Stimulated activated naive CD8-positive, alpha-beta T cell treated with anti-CD3 and anti-CD28 coated beads, Interleukin-15, Interleukin-2, amounts not matched to agents 100 ng/mL and 50 ng/mL, for 24 hours (primary cell): ENCODE measurements around the gene TTPAL.

Experiments used
- H3K27ac Mint-ChIP-seq: one replicate; pipeline ENCODE4 v1.8.0; 2021; ENCODE audit warnings: mild to moderate bottlenecking, mixed read lengths
- H3K27me3 Mint-ChIP-seq: one replicate; pipeline ENCODE4 v1.8.0; 2021; ENCODE audit warnings: mixed read lengths
- H3K36me3 Mint-ChIP-seq: one replicate; pipeline ENCODE4 v1.8.0; 2021; ENCODE audit warnings: low read depth, mixed read lengths
- H3K4me1 Mint-ChIP-seq: one replicate; pipeline ENCODE4 v1.8.0; 2021; ENCODE audit warnings: low read depth, mixed read lengths
- H3K4me3 Mint-ChIP-seq: one replicate; pipeline ENCODE4 v1.8.0; 2021; ENCODE audit warnings: mild to moderate bottlenecking, mixed read lengths
- H3K9me3 Mint-ChIP-seq: one replicate; pipeline ENCODE4 v1.8.0; 2021; ENCODE audit warnings: mixed read lengths

The TTPAL gene

DNA sequence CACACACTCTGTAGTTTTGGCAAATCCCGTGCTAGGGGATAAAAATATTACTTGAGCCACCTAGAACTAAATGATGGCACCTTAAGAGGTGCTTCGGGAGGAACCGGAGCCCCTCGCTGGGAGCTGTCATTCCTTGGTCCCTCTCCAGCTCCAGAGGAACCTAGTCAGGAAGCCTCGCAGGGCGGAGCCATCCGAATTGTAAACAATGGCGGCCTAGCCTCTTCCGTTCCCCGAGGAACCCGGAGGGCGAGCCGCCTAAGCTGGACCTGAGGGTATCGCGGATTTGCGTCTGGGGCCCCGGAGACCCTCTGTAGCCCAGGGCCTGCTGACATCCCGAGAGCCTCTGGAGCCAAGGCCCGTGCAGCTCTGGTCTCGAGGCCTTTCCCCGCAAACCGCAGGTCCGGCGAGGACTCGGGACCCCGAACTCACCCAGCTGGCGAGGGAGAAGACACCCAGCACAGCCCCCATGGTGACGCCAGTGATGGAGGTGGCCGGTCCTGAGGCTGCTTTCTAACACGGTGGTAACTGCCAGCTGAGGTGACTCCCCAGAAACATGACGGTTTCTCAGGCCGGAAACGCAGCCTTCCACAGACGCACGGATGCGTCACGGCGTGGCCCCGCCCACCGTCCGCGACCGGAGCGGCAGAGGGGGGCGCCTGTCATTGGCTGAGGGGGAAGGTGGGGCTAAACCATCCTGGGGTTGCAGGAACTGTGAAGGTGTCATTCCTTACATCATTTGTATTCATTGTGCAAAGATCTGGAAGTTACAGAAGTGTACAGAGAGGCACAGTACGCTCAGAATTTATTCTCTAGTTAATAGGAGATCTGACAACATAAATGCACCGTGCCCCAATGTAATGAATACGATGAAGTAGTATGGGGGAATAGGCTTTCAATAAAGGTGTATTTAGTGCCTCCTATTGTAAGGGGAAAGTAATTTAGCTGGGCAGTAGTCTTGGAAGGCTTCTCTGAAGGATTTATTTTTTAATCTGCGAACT lies 46.1 kb downstream of the TTPAL start, which contains the start of gene SERINC3:
Gene SERINC3 (minus strand): TSS at position 587 of the 998 bp plus-strand sequence. CDS start 119 bp downstream, at position 468.
- H3K4me1 Mint-ChIP-seq: peaks cover 54% of the 10 kb centered on the region

DNA sequence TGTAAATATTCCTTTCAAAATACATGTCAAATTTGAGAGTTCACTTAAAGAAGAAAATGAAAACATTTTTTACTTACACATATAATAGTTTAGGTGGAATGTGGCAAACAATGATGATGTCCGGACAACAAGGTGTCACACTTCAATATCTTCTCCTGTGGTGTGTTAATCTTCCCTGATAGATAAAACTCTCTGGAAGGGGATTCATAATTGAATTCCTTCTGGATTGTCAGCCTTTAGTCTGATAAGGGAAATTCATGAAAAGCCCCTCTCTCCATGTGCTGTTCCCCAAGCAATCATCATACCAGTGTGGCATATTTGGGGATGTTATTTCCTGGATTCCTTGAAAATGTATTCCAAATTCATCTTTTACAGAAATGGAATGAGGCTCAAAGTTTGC lies 47.2 kb downstream of the TTPAL start:
- peaks cover 43% of the 10 kb centered on the region for H3K4me1 Mint-ChIP-seq
- peaks cover 4% of the 10 kb centered on the region for H3K36me3 Mint-ChIP-seq
- peak overlapping the region; percentile 83 for H3K27ac Mint-ChIP-seq
- no peaks in the 10 kb centered on the region for H3K27me3 Mint-ChIP-seq
- peak overlapping the region; percentile 85 for H3K4me3 Mint-ChIP-seq
- H3K9me3 Mint-ChIP-seq: no peaks in the 10 kb centered on the region

More for the DNA sequence above, 46.1 kb downstream of the TTPAL start, which contains the start of gene SERINC3:
- Mint-ChIP-seq H3K27ac (peak within 1 kb of the TSS; percentile 83), H3K9me3 (no peaks in the 10 kb centered on the region), H3K27me3 (no peaks in the 10 kb centered on the region), H3K36me3 (peaks cover 9% of the 10 kb centered on the region), H3K4me3 (peak within 1 kb of the TSS; percentile 85)

DNA sequence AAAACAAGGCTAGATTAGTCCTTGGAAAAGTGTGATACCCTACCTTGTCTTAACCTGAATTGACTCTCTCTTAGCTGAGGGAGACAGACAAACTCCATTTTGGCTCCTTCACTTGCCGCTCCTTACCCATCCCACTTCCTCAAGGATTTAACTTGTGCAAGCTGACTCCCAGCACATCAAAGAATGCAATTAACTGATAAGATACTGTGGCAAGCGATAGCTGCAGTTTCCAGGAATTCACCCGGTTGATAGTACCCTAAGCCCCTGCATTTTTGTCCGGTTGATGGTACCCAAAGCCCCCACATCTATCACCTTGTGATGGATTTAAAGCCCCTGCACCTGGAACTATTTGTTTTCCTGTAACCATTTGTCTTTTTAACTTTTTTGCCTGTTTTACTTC lies 48.1 kb downstream of the TTPAL start:
- H3K27ac Mint-ChIP-seq: no peak overlapping the region
- peaks cover 4% of the 10 kb centered on the region for H3K36me3 Mint-ChIP-seq
- no peaks in the 10 kb centered on the region for H3K9me3 Mint-ChIP-seq
- no peak overlapping the region for H3K4me3 Mint-ChIP-seq
- peaks cover 41% of the 10 kb centered on the region for H3K4me1 Mint-ChIP-seq
- no peaks in the 10 kb centered on the region for H3K27me3 Mint-ChIP-seq

DNA sequence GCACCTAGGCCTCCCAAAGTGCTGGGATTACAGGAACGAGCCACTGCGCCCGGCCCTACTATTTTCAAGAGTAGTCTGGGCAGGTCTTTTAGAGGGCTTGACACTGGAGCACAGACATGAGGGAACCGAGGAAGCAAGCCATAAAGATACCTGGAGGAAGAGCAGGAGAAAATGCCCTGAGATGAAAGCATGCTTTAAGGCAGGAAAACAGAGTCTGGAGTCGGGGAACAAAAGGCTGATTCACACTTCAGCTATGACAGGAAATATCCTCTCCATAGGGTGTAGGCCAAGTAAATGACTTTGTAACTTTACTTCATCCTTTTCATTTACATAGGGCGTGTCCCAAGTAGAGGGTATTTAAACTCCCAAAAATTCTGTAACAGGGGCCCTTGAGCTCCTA lies 50.5 kb downstream of the TTPAL start:
- no peak overlapping the region for H3K27ac Mint-ChIP-seq
- H3K9me3 Mint-ChIP-seq: no peaks in the 10 kb centered on the region
- peaks cover 18% of the 10 kb centered on the region for H3K4me1 Mint-ChIP-seq
- no peaks in the 10 kb centered on the region for H3K27me3 Mint-ChIP-seq
- H3K36me3 Mint-ChIP-seq: no peaks in the 10 kb centered on the region
- no peak overlapping the region for H3K4me3 Mint-ChIP-seq

DNA sequence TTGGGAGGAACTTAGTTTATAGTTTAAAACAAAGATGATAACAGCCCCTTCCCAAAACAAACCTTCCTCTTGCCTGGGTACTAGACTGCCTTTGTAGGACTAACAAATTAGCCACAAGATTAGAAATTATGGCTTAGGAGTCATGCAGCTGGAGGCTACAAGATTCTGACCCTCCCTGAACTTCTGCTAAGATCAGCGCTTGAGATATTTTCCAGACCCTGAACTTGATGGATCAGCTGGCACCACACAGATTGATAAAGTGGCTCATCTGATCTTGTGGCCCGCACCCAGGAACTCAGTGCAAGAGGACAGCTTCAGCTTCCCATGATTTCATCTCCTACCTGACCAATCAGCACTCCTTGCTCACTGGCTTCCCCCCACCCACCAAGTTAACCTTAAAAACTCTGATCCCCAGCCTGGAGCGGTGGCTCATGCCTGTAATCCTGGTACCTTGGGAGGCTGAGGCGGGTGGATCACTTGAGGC lies 52.1 kb downstream of the TTPAL start:
- Mint-ChIP-seq H3K4me3 (no peak overlapping the region), H3K27ac (no peak overlapping the region), H3K4me1 (peaks cover 12% of the 10 kb centered on the region), H3K36me3 (no peaks in the 10 kb centered on the region), H3K27me3 (no peaks in the 10 kb centered on the region), H3K9me3 (no peaks in the 10 kb centered on the region)

DNA sequence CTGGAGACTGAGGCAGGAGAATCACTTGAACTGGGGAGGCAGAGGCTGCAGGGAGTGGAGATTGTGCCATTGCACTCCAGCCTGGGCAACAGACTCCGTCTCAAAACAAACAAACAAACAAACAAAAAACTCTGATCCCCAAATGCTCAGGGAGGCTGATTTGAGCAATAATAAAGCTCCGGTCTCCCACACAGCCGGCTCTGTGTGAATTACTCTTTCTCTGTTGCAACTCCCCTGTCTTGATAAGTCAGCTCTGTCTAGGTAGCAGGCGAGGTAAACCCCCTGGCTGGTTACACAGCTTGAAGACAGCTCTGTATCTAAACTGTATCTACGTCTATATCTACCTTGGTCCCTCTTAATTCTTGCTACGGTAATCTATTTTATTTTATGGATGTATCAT lies 52.6 kb downstream of the TTPAL start:
- H3K4me3 Mint-ChIP-seq: no peak overlapping the region
- no peaks in the 10 kb centered on the region for H3K9me3 Mint-ChIP-seq
- no peaks in the 10 kb centered on the region for H3K27me3 Mint-ChIP-seq
- no peaks in the 10 kb centered on the region for H3K36me3 Mint-ChIP-seq
- no peak overlapping the region for H3K27ac Mint-ChIP-seq
- H3K4me1 Mint-ChIP-seq: peaks cover 6% of the 10 kb centered on the region

DNA sequence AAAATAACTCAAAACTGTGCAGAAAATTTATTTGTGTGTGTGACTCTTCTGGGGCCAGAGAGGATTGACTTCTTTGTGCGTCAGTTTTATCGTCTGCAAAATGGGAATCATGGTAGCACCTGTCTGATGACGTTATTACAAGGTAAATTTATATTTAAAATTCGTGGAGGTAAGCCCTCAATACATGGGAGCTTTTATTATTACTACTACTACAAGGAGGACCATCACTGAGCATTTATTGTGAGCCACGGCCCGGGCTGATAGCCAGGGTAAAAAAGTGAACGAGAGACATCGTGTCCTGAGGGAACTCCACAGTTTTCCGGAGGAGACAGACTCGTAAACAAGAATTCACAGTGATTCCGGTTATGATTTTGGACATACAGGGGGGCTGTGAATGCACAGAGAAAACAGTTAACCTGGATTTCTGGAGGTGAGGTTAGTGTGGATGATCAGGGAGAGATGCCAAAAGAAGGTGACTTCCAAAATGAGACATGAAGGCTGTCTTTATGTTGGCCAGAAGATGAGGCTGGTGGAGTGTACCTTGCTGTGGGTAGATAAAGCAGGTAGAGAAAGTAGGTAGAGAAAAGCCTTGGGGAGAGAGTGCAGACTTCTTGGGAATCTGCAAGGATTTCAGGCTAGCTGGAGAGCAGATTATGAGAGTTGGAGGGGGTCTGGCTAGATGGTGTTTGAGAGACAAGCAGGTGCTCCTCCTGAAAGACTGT lies 56.7 kb downstream of the TTPAL start:
- Mint-ChIP-seq H3K4me3 (no peak overlapping the region), H3K27me3 (no peaks in the 10 kb centered on the region), H3K27ac (no peak overlapping the region), H3K36me3 (no peaks in the 10 kb centered on the region), H3K9me3 (no peaks in the 10 kb centered on the region), H3K4me1 (peaks cover 5% of the 10 kb centered on the region)

DNA sequence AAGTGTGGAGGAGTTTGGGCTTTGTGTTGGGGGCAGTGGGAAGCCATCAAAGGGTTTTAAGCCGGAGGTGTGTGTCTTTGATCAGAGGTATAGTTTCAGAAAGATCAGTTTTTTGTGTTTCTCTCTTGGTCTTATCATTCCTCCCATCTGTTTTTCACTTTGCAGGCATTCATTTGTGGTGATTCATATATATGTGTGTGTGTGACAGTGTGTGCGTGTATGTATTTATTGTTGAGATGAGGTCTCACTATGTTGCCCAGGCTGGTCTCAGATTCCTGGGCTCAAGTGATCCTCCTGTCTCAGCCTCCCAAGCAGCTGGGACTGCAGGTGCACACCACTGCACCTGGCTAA lies 57.3 kb downstream of the TTPAL start:
- H3K36me3 Mint-ChIP-seq: no peaks in the 10 kb centered on the region

DNA sequence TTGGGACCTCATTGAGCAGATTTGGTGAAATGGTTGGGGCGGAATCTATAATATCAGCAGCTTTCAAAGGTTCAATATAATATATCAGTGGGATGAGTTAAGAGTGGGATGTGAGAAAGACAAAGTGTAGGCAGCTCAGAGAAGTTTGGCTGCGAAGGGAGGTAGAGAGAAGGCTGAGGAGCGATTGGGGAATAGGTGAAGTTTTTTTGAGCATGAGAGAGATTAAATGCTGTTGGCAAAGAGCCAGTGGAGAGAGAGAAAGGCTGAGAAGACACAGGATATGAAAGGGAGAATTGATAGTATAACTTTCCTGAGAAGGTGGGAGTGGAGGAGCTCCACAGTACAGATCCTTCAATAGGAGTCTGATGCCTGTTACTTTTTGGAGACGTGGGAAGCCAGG lies 58.3 kb downstream of the TTPAL start:
- no peaks in the 10 kb centered on the region for H3K9me3 Mint-ChIP-seq
- no peaks in the 10 kb centered on the region for H3K36me3 Mint-ChIP-seq
- H3K4me3 Mint-ChIP-seq: no peak overlapping the region
- no peaks in the 10 kb centered on the region for H3K27me3 Mint-ChIP-seq
- H3K4me1 Mint-ChIP-seq: peaks cover 5% of the 10 kb centered on the region
- H3K27ac Mint-ChIP-seq: no peak overlapping the region

More for the DNA sequence above, 57.3 kb downstream of the TTPAL start:
- H3K9me3 Mint-ChIP-seq: no peaks in the 10 kb centered on the region
- peaks cover 5% of the 10 kb centered on the region for H3K4me1 Mint-ChIP-seq
- no peak overlapping the region for H3K27ac Mint-ChIP-seq
- no peak overlapping the region for H3K4me3 Mint-ChIP-seq
- H3K27me3 Mint-ChIP-seq: no peaks in the 10 kb centered on the region

DNA sequence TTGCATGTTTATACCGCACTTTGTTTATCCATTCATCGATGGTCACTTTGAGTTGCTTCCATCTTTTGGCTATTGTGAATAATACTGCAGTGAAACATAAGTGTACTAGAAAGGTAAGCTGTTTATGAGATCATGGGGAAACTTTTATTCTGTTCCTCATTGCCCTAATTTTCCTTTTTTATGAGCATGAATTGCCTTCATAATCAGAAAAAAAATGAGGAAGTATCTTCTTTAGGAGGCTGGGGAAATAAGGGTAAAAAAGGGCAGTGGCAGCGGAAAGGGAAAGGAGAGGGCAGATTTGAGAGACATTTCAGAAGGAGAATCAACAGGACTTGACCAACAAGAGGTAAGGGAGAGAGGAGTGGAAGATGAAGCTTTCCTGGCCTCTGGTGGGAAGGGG lies 60.5 kb downstream of the TTPAL start:
- Mint-ChIP-seq H3K4me1 (peaks cover 8% of the 10 kb centered on the region), H3K4me3 (no peak overlapping the region), H3K9me3 (no peaks in the 10 kb centered on the region), H3K36me3 (no peaks in the 10 kb centered on the region), H3K27me3 (no peaks in the 10 kb centered on the region), H3K27ac (no peak overlapping the region)

DNA sequence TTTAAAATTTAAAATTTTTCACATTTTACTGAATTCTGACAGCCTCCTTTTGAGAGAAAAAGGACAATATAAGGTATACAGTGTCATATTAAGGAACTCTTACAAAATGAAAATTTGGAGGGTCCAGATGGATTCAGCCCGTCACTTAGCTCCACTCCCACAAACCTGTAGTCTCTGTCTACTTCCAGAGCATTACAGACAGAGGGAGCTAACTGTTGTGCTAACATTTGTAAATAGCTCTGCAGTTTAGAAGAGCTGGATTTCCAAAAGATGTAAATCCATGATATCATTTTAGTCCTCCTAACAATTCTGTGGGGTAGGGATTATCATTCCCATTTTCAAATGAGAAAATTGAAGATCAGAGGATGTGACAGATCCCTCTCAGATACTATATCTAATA lies 62.3 kb downstream of the TTPAL start:
- H3K27me3 Mint-ChIP-seq: no peaks in the 10 kb centered on the region
- H3K27ac Mint-ChIP-seq: no peak overlapping the region
- peaks cover 3% of the 10 kb centered on the region for H3K4me1 Mint-ChIP-seq
- H3K9me3 Mint-ChIP-seq: no peaks in the 10 kb centered on the region
- no peak overlapping the region for H3K4me3 Mint-ChIP-seq
- H3K36me3 Mint-ChIP-seq: no peaks in the 10 kb centered on the region

DNA sequence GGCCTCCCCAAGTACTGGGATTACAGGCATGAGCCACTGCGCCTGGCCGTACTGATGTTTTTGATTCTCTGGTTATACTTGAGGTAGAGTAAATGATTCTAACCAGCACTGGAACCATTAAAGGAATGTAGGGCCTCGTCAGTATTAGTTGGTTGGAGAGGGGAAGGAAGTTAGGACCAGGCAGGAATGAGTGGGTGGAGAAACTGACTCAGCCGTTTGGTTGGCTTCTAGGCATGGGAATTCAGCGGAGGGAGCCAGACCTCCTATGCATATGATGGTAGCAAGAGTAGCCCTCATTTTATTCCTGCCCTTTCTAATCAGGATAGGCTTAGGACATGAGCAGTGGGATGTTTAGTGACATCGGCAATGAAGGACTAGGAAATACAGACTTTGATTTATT lies 65.2 kb downstream of the TTPAL start:
- no peak overlapping the region for H3K4me3 Mint-ChIP-seq
- H3K27me3 Mint-ChIP-seq: no peaks in the 10 kb centered on the region
- no peaks in the 10 kb centered on the region for H3K36me3 Mint-ChIP-seq
- peaks cover 3% of the 10 kb centered on the region for H3K4me1 Mint-ChIP-seq
- H3K9me3 Mint-ChIP-seq: no peaks in the 10 kb centered on the region
- no peak overlapping the region for H3K27ac Mint-ChIP-seq

DNA sequence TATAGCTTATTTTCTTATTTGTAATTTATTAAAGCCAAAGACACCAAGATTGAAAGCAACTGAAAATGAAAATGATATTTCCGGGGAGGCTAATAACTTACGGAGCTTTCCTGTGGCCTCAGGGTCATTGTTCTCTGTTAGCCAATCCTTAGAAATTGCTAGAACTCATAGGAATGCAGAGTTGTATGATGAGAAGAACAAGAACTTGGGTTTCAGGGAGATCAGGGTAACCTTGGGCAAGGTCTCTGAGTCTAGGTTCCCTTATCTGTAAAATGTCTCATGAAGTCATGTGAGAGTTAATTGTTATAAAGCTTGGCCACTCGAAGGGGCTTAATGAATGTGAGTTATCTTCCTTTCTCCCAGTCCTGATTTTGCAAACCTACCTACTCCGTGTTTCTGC lies 66.3 kb downstream of the TTPAL start:
- H3K9me3 Mint-ChIP-seq: no peaks in the 10 kb centered on the region
- H3K27ac Mint-ChIP-seq: no peak overlapping the region
- H3K36me3 Mint-ChIP-seq: no peaks in the 10 kb centered on the region
- no peaks in the 10 kb centered on the region for H3K27me3 Mint-ChIP-seq
- H3K4me3 Mint-ChIP-seq: no peak overlapping the region
- H3K4me1 Mint-ChIP-seq: peaks cover 3% of the 10 kb centered on the region

DNA sequence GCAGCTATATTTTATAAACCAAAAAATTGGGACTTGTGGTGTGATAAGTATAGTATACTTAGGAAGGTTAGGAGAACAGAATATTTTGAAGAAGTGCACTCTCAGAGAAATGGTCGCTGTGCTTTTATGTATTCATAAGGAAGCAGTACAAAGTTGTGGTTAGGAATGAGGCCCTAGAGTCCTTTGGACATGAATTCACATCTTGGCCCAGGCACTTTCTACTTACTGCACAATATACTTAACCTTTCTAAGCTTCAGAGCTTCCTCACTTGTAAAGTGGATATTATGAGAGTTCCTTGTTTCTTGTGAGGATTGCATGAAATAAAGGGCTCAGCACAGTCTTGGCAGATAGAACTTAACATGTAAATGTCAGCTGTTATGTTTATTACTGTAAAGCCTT lies 67.2 kb downstream of the TTPAL start:
- peaks cover 3% of the 10 kb centered on the region for H3K4me1 Mint-ChIP-seq
- H3K36me3 Mint-ChIP-seq: no peaks in the 10 kb centered on the region
- no peaks in the 10 kb centered on the region for H3K27me3 Mint-ChIP-seq
- no peak overlapping the region for H3K27ac Mint-ChIP-seq
- H3K9me3 Mint-ChIP-seq: no peaks in the 10 kb centered on the region
- no peak overlapping the region for H3K4me3 Mint-ChIP-seq

DNA sequence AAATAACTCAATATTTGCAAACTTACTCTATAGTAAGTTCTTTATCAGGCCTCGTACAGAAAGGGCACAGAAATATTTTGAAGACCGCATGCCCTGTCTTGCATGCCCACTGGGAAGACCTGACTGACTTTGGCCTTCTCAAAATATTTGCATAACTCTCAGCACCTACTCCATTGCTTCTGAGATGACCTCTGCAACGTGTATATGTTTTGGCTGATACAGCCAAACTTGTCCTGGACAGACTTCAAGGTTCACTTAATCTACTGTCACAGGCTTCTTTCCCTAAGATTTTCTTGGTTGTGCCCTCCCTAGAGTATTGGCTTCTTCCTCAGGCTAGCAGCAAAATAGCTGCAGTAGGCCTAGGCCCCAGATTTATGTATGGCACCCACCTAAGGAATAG lies 67.7 kb downstream of the TTPAL start:
- Mint-ChIP-seq H3K36me3 (no peaks in the 10 kb centered on the region), H3K27ac (no peak overlapping the region), H3K4me1 (peaks cover 3% of the 10 kb centered on the region), H3K27me3 (no peaks in the 10 kb centered on the region), H3K9me3 (no peaks in the 10 kb centered on the region), H3K4me3 (no peak overlapping the region)
